H1 (cell line): Measurements from ENCODE around the gene CA5A. TPM values are rescaled to one million over a fixed set of nuclear protein-coding genes. Genes with fewer than 3 reads are reported as not detected.

Source experiments
- BACH1 ChIP-seq: IDR thresholded peaks from 2 replicates; pipeline ENCODE4 v1.6.1; 2012; ENCODE audit warnings: low read length, improper control_type of control experiment
- POLR2A ChIP-seq, 2 experiments: IDR thresholded peaks; 1 replicate in 1 of 2; 2 replicates in 1 of 2; pipeline ENCODE4 v1.6.1; 2011; ENCODE audit warnings: low read depth in 2 of 2, low read length in 2 of 2, mild to moderate bottlenecking in 2 of 2; ENCODE audit errors: control extremely low read depth in 1 of 2
- SUZ12 ChIP-seq: fragments of 200-600 bp; sonication (generic); IDR thresholded peaks from 2 replicates; pipeline ENCODE4 v1.6.1; 2012; ENCODE audit warnings: mild to moderate bottlenecking, inconsistent platforms, low read length, moderate library complexity, mixed read lengths
- polyA plus RNA-seq, 7 experiments: library from polyadenylated mRNA; depleted of rRNA in 3 of 7; stranded (reverse) in 5 of 7; unstranded in 2 of 7; fragments of >200 nt in 5 of 7; fragments of 200-250 nt in 2 of 7; gene quantifications; 1 replicate in 5 of 7; 2 replicates in 1 of 7; 4 replicates in 1 of 7; pipeline versions ENCODE4 v1.2.1 to v1.2.3, GENCODE V29; 2011 to 2013; ENCODE audit warnings: missing spikeins in 2 of 7, mixed read lengths in 2 of 7
- total RNA-seq: library from RNA; stranded (reverse); fragmentation: NEBNext Ultra II Directional; extraction: Animal tissue kit (Norgen Biotek cat#: 25700); gene quantifications from 2 replicates; pipeline ENCODE4 v1.2.1, GENCODE V29; 2021

The CA5A gene
- total and polyA plus RNA-seq, 2 of the 8 experiments (the other 6 are each of a cell fraction or from before 2014, with no cell fraction given), result not detected

DNA sequence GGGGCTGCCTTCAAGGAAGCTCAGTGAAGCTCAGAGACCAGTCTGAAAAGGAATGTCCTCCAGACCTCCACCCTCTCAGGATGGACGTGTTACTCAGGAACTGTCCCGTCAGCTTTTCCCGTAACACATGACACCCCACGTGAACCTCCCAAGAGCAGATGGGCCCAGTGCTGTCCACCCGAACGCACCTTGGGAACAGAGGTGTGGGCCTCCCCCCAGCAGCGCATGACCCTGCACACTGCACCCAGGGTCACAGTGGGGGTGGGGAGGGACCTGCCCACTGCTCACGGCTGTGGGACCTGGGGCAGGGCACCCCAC, 88.9 kb downstream of the CA5A start (continued):
- TF ChIP-seq SUZ12, result no peak
- no peak for TF ChIP-seq POLR2A (IDR thresholded peaks at IDR 0.05; ENCODE audit: control extremely low read depth in 1 of 2, low read depth in 2 of 2, low read length in 2 of 2)
- TF ChIP-seq BACH1, result no peak
